HEK293 (cell line): ENCODE results near the gene TMEM170A.
A peak's percentile ranks its signal among the peaks of the same experiment; 100 is the strongest.

Experiments used
- CTCF ChIP-seq: fragments of 450-650 bp; formaldehyde crosslinking; IDR thresholded peaks from 2 replicates; pipeline ENCODE4 v1.5.1; 2016; ENCODE audit warnings: missing biosample characterization, missing genetic modification characterization
- GLI4 ChIP-seq: fragments of 450-650 bp; formaldehyde crosslinking; IDR thresholded peaks from 2 replicates; pipeline ENCODE4 v1.5.1; 2016; ENCODE audit warnings: missing biosample characterization, missing genetic modification characterization
- HOXA7 ChIP-seq: sonication (generic); formaldehyde crosslinking; IDR thresholded peaks from 2 replicates; pipeline ENCODE4 v1.8.1; 2022; ENCODE audit warnings: missing genetic modification reagents, borderline replicate concordance
- SP2 ChIP-seq: fragments of 450-650 bp; formaldehyde crosslinking; IDR thresholded peaks from 2 replicates; pipeline ENCODE4 v1.5.1; 2016; ENCODE audit warnings: missing biosample characterization, missing genetic modification characterization
- YY1 ChIP-seq: fragments of 450-650 bp; formaldehyde crosslinking; IDR thresholded peaks from 2 replicates; pipeline ENCODE4 v1.5.1; 2018; ENCODE audit warnings: missing biosample characterization, missing genetic modification characterization
- ZNF138 ChIP-seq: fragments of 450-650 bp; formaldehyde crosslinking; IDR thresholded peaks from 2 replicates; pipeline ENCODE4 v1.5.1; 2016; ENCODE audit warnings: missing biosample characterization, missing genetic modification characterization, borderline replicate concordance
- ZNF274 ChIP-seq, 2 experiments: fragments of 200-500 bp in 1 of 2; fragments of 450-650 bp in 1 of 2; sonication (Bioruptor generic) in 1 of 2; formaldehyde crosslinking in 1 of 2; IDR thresholded peaks; 2 replicates each; pipeline versions ENCODE4 v1.5.1 to v1.6.1; 2014 to 2016; ENCODE audit warnings: borderline replicate concordance in 1 of 2, inconsistent platforms in 1 of 2, low read length in 1 of 2, missing biosample characterization in 1 of 2, missing genetic modification characterization in 1 of 2
- ZNF660 ChIP-seq: fragments of 450-650 bp; IDR thresholded peaks from 2 replicates; pipeline ENCODE4 v1.5.1; 2018; ENCODE audit warnings: missing biosample characterization, mild to moderate bottlenecking, missing genetic modification characterization
- ZSCAN16 ChIP-seq: fragments of 450-650 bp; formaldehyde crosslinking; IDR thresholded peaks from 2 replicates; pipeline ENCODE4 v1.5.1; 2016; ENCODE audit warnings: missing biosample characterization, missing genetic modification characterization

GRCh38 chr16:75471723-75472633 lies 7.5 kb upstream of the TMEM170A start:
- no peak for TF ChIP-seq ZNF274 (IDR thresholded peaks at IDR 0.05; ENCODE audit: low read length)
- no peak for TF ChIP-seq ZNF274 (tag by site-specific recombination; IDR thresholded peaks at IDR 0.05; ENCODE audit: borderline replicate concordance)
- TF ChIP-seq YY1 = no peak
- no peak for TF ChIP-seq ZNF138
- TF ChIP-seq ZSCAN16 = no peak
- TF ChIP-seq CTCF = peak; percentile 72
- TF ChIP-seq SP2 (tag by site-specific recombination) = no peak
- peak; percentile 81 for TF ChIP-seq ZNF660 (tag by site-specific recombination)
- TF ChIP-seq GLI4 (tag by site-specific recombination) = no peak
- TF ChIP-seq HOXA7 (CRISPR knock-in tag) = no peak
